IMR-90 (cell line): ENCODE measurements around the gene ETV7. TPM values are rescaled to one million over a fixed set of nuclear protein-coding genes. Genes with fewer than 3 reads are reported as not detected.

Experiments
- ATAC-seq: fragments of 200-7000 bp; cut with Tn5 transposase; 2 replicates; pipeline ENCODE4 v1.9.1; 2020; ENCODE audit warnings: low read depth, mild to moderate bottlenecking, moderate library complexity
- BruUV-seq: library from RNA; stranded (reverse); fragments of 400-500 nt; replicated peaks from 2 replicates; lab custom pipeline; 2021; lab: Mats Ljungman, UMichigan
- CTCF ChIA-PET: fragments of 300-600 bp; formaldehyde crosslinking; extraction: SDS; loops from one replicate; lab custom pipeline; 2021; ENCODE audit warnings: antibody characterized with exemption; lab: Yijun Ruan, JAX
- POLR2A ChIA-PET: fragments of 300-600 bp; sonication (Branson Sonifier 250); formaldehyde crosslinking; loops from one replicate; lab custom pipeline; 2022; ENCODE audit warnings: antibody characterized with exemption; ENCODE audit not compliant: unreplicated experiment; lab: Charles Lee
- DNase-seq: peaks from one replicate; pipeline ENCODE4 v3.0.0; 2013
- H2AFZ ChIP-seq: replicated peaks from 2 replicates; pipeline ENCODE3; 2013; ENCODE audit warnings: low read length, mild to moderate bottlenecking; ENCODE audit not compliant: poor library complexity
- H2AK5ac ChIP-seq: 2 replicates; pipeline ENCODE4 v1.6.1; 2013; ENCODE audit warnings: low read depth, low read length, inconsistent platforms
- H2AK9ac ChIP-seq: replicated peaks from 2 replicates; pipeline ENCODE3; 2013; ENCODE audit warnings: mild to moderate bottlenecking, low read depth, low read length, moderate library complexity; ENCODE audit not compliant: poor library complexity
- H2BK120ac ChIP-seq: 2 replicates; pipeline ENCODE4 v1.6.1; 2013; ENCODE audit warnings: low read depth, low read length, inconsistent platforms
- H2BK15ac ChIP-seq: 3 replicates; pipeline ENCODE4 v1.6.1; 2013; ENCODE audit warnings: low read depth, low read length, inconsistent platforms
- H2BK20ac ChIP-seq: 2 replicates; pipeline ENCODE4 v1.6.1; 2013; ENCODE audit warnings: low read depth, mild to moderate bottlenecking, inconsistent platforms, low read length, moderate library complexity
- H2BK5ac ChIP-seq: 2 replicates; pipeline ENCODE4 v1.6.1; 2013; ENCODE audit warnings: mild to moderate bottlenecking, low read depth, low read length, inconsistent platforms; ENCODE audit not compliant: poor library complexity, severe bottlenecking
- H3K14ac ChIP-seq: replicated peaks from 2 replicates; pipeline ENCODE4 v1.6.1; 2013; ENCODE audit warnings: low read depth, low read length, inconsistent platforms
- H3K18ac ChIP-seq: 2 replicates; pipeline ENCODE4 v1.6.1; 2013; ENCODE audit warnings: low read depth, low read length, control low read depth
- H3K23ac ChIP-seq: 2 replicates; pipeline ENCODE4 v1.6.1; 2013; ENCODE audit warnings: low read depth, low read length, inconsistent platforms
- H3K27ac ChIP-seq: 2 replicates; pipeline ENCODE4 v1.5.1; 2013; ENCODE audit warnings: mild to moderate bottlenecking, control low read depth, low read length; ENCODE audit not compliant: insufficient read depth
- H3K27me3 ChIP-seq: 2 replicates; pipeline ENCODE4 v1.6.1; 2013; ENCODE audit warnings: low read length; ENCODE audit not compliant: control insufficient read depth, insufficient read depth
- H3K36me3 ChIP-seq: 2 replicates; pipeline ENCODE4 v1.6.1; 2013; ENCODE audit warnings: low read length, mixed read lengths; ENCODE audit not compliant: control insufficient read depth, insufficient read depth
- H3K4ac ChIP-seq: 2 replicates; pipeline ENCODE4 v1.6.1; 2013; ENCODE audit warnings: low read depth, low read length, inconsistent platforms
- H3K4me1 ChIP-seq: 2 replicates; pipeline ENCODE4 v1.6.1; 2013; ENCODE audit warnings: low read length, mixed read lengths; ENCODE audit not compliant: control insufficient read depth, insufficient read depth
- H3K4me2 ChIP-seq: 2 replicates; pipeline ENCODE4 v1.6.1; 2013; ENCODE audit warnings: low read depth, mild to moderate bottlenecking, control low read depth, low read length, moderate library complexity
- H3K4me3 ChIP-seq: 2 replicates; pipeline ENCODE4 v1.5.1; 2013; ENCODE audit warnings: low read depth, mild to moderate bottlenecking, control low read depth, low read length, moderate library complexity; ENCODE audit not compliant: insufficient read depth
- H3K56ac ChIP-seq: 2 replicates; pipeline ENCODE4 v1.6.1; 2013; ENCODE audit warnings: low read length, inconsistent platforms; ENCODE audit not compliant: insufficient read depth; ENCODE audit errors: extremely low read depth
- H3K79me1 ChIP-seq, 2 experiments: 2 replicates each; pipeline ENCODE4 v1.6.1; 2013; ENCODE audit warnings: low read length in 2 of 2, inconsistent platforms in 1 of 2, low read depth in 1 of 2
- H3K9ac ChIP-seq: 2 replicates; pipeline ENCODE4 v1.6.1; 2013; ENCODE audit warnings: low read depth, low read length, control low read depth
- H3K9me1 ChIP-seq: 2 replicates; pipeline ENCODE4 v1.6.1; 2013; ENCODE audit warnings: low read length, inconsistent platforms; ENCODE audit not compliant: insufficient read depth
- H3K9me3 ChIP-seq: 2 replicates; pipeline ENCODE4 v1.6.1; 2013; ENCODE audit warnings: low read length; ENCODE audit not compliant: control insufficient read depth, insufficient read depth
- H4K20me1 ChIP-seq: 2 replicates; pipeline ENCODE4 v1.6.1; 2013; ENCODE audit warnings: low read length, inconsistent platforms; ENCODE audit not compliant: insufficient read depth
- H4K5ac ChIP-seq: 2 replicates; pipeline ENCODE4 v1.6.1; 2013; ENCODE audit warnings: mild to moderate bottlenecking, low read depth, low read length, control low read depth
- H4K8ac ChIP-seq, 2 experiments: 2 replicates each; pipeline ENCODE4 v1.6.1; 2013; ENCODE audit warnings: low read depth in 2 of 2, low read length in 2 of 2, control low read depth in 1 of 2, inconsistent platforms in 1 of 2
- H4K91ac ChIP-seq: 2 replicates; pipeline ENCODE4 v1.6.1; 2013; ENCODE audit warnings: low read depth, low read length, inconsistent platforms; ENCODE audit not compliant: insufficient read depth
- BHLHE40 ChIP-seq: fragments of 150-350 bp; IDR thresholded peaks from 2 replicates; pipeline ENCODE4 v1.6.1; 2016; ENCODE audit warnings: mild to moderate bottlenecking, low read depth, low read length
- CHD1 ChIP-seq: IDR thresholded peaks from 2 replicates; pipeline ENCODE4 v1.6.1; 2012; ENCODE audit warnings: low read depth, low read length, improper control_type of control experiment
- MXI1 ChIP-seq: IDR thresholded peaks from 2 replicates; pipeline ENCODE4 v1.6.1; 2012; ENCODE audit warnings: low read depth, mild to moderate bottlenecking, low read length, moderate library complexity, borderline replicate concordance
- RAD21 ChIP-seq: IDR thresholded peaks from 2 replicates; pipeline ENCODE4 v1.6.1; 2012; ENCODE audit warnings: low read length, improper control_type of control experiment
- SMC3 ChIP-seq: fragments of 150-350 bp; IDR thresholded peaks from 2 replicates; pipeline ENCODE4 v1.6.1; 2016; ENCODE audit warnings: low read depth, mild to moderate bottlenecking, antibody characterized with exemption, low read length, moderate library complexity
- WGBS, 2 experiments: methylation state at CpG; one replicate each; pipeline versions ENCODE4 v1.1.5 to v1.1.7; 2013; ENCODE audit warnings: missing lambda C conversion rate in 2 of 2; ENCODE audit not compliant: insufficient read length in 1 of 2; ENCODE audit errors: extremely low coverage in 2 of 2; 5-methylcytosine and 5-hydroxymethylcytosine counted together
- dilution Hi-C: fragments of 300-500 bp; cut with HindIII; formaldehyde crosslinking; loops from one replicate; pipeline ENCODE4 v1.14.3; 2018; ENCODE audit warnings: low sequenced_read_pairs; ENCODE audit not compliant: unreplicated experiment
- in situ Hi-C: fragments of 300-500 bp; cut with MboI; formaldehyde crosslinking; loops from 3 replicates; pipeline ENCODE4 v1.14.3; 2019; ENCODE audit warnings: low sequenced_read_pairs, inconsistent platforms, mixed read lengths
- intact Hi-C: fragments of 100-400 bp; cut with micrococcal nuclease; formaldehyde crosslinking; loops from 2 replicates; pipeline ENCODE4 v1.10.0; 2022
- polyA plus RNA-seq, 3 experiments: library from polyadenylated mRNA; depleted of rRNA; stranded (reverse); fragments of >200 nt; gene quantifications; 2 replicates each; pipeline ENCODE4 v1.2.3, GENCODE V29; 2012; ENCODE audit warnings: low replicate concordance in 1 of 3
- total RNA-seq: library from RNA; depleted of rRNA; stranded (reverse); fragments of >200 nt; gene quantifications from 2 replicates; pipeline ENCODE4 v1.2.3, GENCODE V29; 2012

ETV7 gene
- total and polyA plus RNA-seq, 2 of the 4 experiments (the other 2 are of a cell fraction), result 0.17 to 0.18 TPM

- no peak overlapping the region for H2BK120ac ChIP-seq
- H2BK20ac ChIP-seq, result no peak overlapping the region
- BruUV-seq, result no TSS peak
- in situ Hi-C loops (no loop called here), dilution Hi-C loops (no loop called here), intact Hi-C loops (no loop called here)
- no peak overlapping the region for H3K23ac ChIP-seq
- no peaks in the 10 kb centered on the region; the same call in 1 of the 2 replicates for H3K9me1 ChIP-seq
- no peak overlapping the region for H2BK5ac ChIP-seq
- no peak overlapping the region for H4K8ac ChIP-seq
- no peak overlapping the region for H4K5ac ChIP-seq
- CTCF ChIA-PET, result no interaction called here
- ATAC-seq (no peak), DNase-seq (no peak)
- H3K18ac ChIP-seq, result no peak overlapping the region
- TF ChIP-seq SMC3, result no peak
- no peak for TF ChIP-seq BHLHE40
- no peak for TF ChIP-seq MXI1
- no peak for TF ChIP-seq CHD1
- no peak for TF ChIP-seq RAD21
- H4K91ac ChIP-seq, result no peak overlapping the region
- no peak overlapping the region for H3K56ac ChIP-seq
- peaks cover 18% of the 10 kb centered on the region for H3K27me3 ChIP-seq
- no peak overlapping the region for H3K4me3 ChIP-seq
- no peaks in the 10 kb centered on the region for H3K36me3 ChIP-seq
- H3K4me1 ChIP-seq, result no peaks in the 10 kb centered on the region
- POLR2A ChIA-PET, result no interaction called here
- no peak overlapping the region for H2AK9ac ChIP-seq
- no peak overlapping the region for H2AFZ ChIP-seq
- H3K4me2 ChIP-seq, result no peak overlapping the region
- H4K20me1 ChIP-seq, result no peaks in the 10 kb centered on the region
- no peak overlapping the region for H3K4ac ChIP-seq
- no peaks in the 10 kb centered on the region for H3K79me1 ChIP-seq
- H3K9ac ChIP-seq, result no peak overlapping the region
- no peak overlapping the region for H2BK15ac ChIP-seq
- H3K27ac ChIP-seq, result no peak overlapping the region
- WGBS, 2 experiments, result 57% methylated on average over 1 of the region's 4 CpGs; no CpG with 5 or more reads in 1 of the 2 experiments
- no peak overlapping the region for H3K14ac ChIP-seq
- no peak overlapping the region for H2AK5ac ChIP-seq
- H3K9me3 ChIP-seq, result no peaks in the 10 kb centered on the region
These were observed 7.3 kb downstream of the ETV7 start for GRCh38 chr6:36380166-36380565.
